GM21723 (cell line): ENCODE data around the gene PCNX3.
A peak's percentile ranks its signal among the peaks of the same experiment; 100 is the strongest.
"Not testable (repeated sequence)": the region's sequence is repeated elsewhere in the genome, so short reads cannot be mapped to it uniquely, and the experiment has no call there.

Experiments
- ATAC-seq: cut with Tn5 transposase; IDR thresholded peaks from one replicate; pipeline ENCODE4 v1.9.1; 2021; ENCODE audit warnings: mild to moderate bottlenecking, moderate library complexity; ENCODE audit not compliant: unreplicated experiment

PCNX3 gene

GRCh38 chr11:65652511-65653228, 37.1 kb downstream of the PCNX3 start:
- peak; percentile 64 for ATAC-seq

GRCh38 chr11:65653229-65654225, 38.0 kb downstream of the PCNX3 start:
- peak; percentile 0 for ATAC-seq

- no peak for ATAC-seq
These were observed 39.1 kb downstream of the PCNX3 start for GRCh38 chr11:65654375-65655349.

GRCh38 chr11:65655570-65656332, 40.2 kb downstream of the PCNX3 start:
- ATAC-seq: no peak

GRCh38 chr11:65657426-65657825, 41.9 kb downstream of the PCNX3 start:
- ATAC-seq: no peak

GRCh38 chr11:65658174-65659021, 42.8 kb downstream of the PCNX3 start:
- ATAC-seq: no peak

- no peak for ATAC-seq
These were observed 44.5 kb downstream of the PCNX3 start for GRCh38 chr11:65660038-65660437.

GRCh38 chr11:65660908-65661307, 45.3 kb downstream of the PCNX3 start:
- ATAC-seq: not testable (repeated sequence)

- no peak for ATAC-seq
These were observed 46.1 kb downstream of the PCNX3 start for GRCh38 chr11:65661599-65662246.

- no peak for ATAC-seq
These were observed 46.7 kb downstream of the PCNX3 start for GRCh38 chr11:65662247-65662798.

- ATAC-seq: peak; percentile 72
These were observed 47.4 kb downstream of the PCNX3 start, which contains the start of gene RELA for GRCh38 chr11:65662799-65663638. Gene RELA, minus strand, starts transcription at chr11:65662916. Its CDS starts 84 bp downstream, at chr11:65662832.

GRCh38 chr11:65663639-65664200, 48.1 kb downstream of the PCNX3 start:
- ATAC-seq: peak; percentile 35

- ATAC-seq: no peak
These were observed 56.7 kb downstream of the PCNX3 start for GRCh38 chr11:65672180-65672860.

- ATAC-seq: no peak
These were observed 57.4 kb downstream of the PCNX3 start for GRCh38 chr11:65672982-65673381.

GRCh38 chr11:65680192-65680743, 64.7 kb downstream of the PCNX3 start:
- ATAC-seq: no peak

- not testable (repeated sequence) for ATAC-seq
These were observed 67.9 kb downstream of the PCNX3 start for GRCh38 chr11:65683480-65683879.
